ENCODE results near the gene ARRDC2. TPM values are rescaled to one million over a fixed set of nuclear protein-coding genes. Genes with fewer than 3 reads are reported as not detected.
A peak's percentile ranks its signal among the peaks of the same experiment; 100 is the strongest.

The ARRDC2 gene
- total RNA-seq, 1 donor from 2014 or later: 2.6 TPM

DNA sequence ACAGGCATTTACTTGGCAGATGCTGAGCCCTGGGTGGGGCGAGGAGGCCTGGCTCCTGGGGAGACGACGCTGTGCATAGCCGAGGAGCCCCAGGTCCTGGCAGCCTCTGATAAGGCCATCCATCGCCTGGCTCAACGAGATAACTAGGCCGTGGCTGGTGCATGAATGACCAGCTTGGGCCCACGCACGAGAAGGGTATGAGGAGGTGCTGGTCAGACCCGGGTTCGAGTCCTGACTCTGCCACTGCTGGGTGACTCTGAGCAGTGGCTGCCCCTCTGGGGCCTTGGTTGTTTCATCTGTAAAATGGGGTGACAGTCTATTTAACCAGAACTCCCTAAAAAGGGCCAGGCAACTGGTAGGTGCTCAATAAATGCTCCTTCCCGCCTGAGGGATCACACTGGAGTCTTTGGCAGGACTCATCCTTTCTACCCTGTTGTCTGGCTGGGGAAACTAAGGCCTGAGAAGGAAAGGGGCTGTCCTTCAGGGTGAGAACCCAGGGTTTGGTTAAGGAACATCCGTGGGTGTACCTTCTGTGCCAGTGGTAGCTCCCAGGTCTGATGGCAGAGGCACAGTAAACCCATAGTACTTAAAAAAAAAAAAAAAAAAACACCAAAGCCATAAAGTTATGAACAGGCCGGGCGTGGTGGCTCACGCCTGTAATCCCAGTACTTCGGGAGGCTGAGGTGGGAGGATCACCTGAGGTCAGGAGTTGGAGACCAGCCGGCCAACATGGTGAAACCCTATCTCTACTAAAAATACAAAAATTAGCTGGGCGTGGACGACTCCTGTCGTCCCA is 8.1 kb upstream of the ARRDC2 start:
- DNase-seq (ENCODE audit: low read depth): no peak
- Histone ChIP-seq H3K4me1 (ENCODE audit: insufficient read depth, low read length) (peaks cover 5% of the 10 kb centered on the region), H2AFZ (ENCODE audit: low read depth, low read length) (no peak overlapping the region), H3K4me2 (ENCODE audit: low read length) (peak overlapping the region; percentile 87), H3K4me3 (ENCODE audit: insufficient read depth, low read depth, low read length) (no peak overlapping the region), H4K20me1 (ENCODE audit: insufficient read depth, low read length) (peaks cover 4% of the 10 kb centered on the region), H3K9me3 (ENCODE audit: insufficient read depth, low read depth, low read length) (no peaks in the 10 kb centered on the region), H3K9ac (ENCODE audit: low read length) (no peak overlapping the region), H3K79me2 (ENCODE audit: insufficient read depth, low read length) (peaks cover 8% of the 10 kb centered on the region), H3K27ac (ENCODE audit: low read depth, low read length) (no peak overlapping the region), H3K36me3 (ENCODE audit: insufficient read depth, low read length) (no peaks in the 10 kb centered on the region), H3K27me3 (ENCODE audit: insufficient read depth, low read length) (no peaks in the 10 kb centered on the region)
- Mint-ChIP-seq H3K4me1 (ENCODE audit: low read depth, unreplicated experiment) (no peaks in the 10 kb centered on the region), H3K27ac (ENCODE audit: unreplicated experiment) (peak overlapping the region; percentile 77), H3K27me3 (ENCODE audit: low read depth, unreplicated experiment) (peaks cover 5% of the 10 kb centered on the region), H3K36me3 (ENCODE audit: low read depth, unreplicated experiment) (no peaks in the 10 kb centered on the region), H3K9me3 (ENCODE audit: unreplicated experiment) (no peaks in the 10 kb centered on the region), H3K4me3 (ENCODE audit: unreplicated experiment) (peak overlapping the region; percentile 82)
- TF ChIP-seq, protein P1, sequence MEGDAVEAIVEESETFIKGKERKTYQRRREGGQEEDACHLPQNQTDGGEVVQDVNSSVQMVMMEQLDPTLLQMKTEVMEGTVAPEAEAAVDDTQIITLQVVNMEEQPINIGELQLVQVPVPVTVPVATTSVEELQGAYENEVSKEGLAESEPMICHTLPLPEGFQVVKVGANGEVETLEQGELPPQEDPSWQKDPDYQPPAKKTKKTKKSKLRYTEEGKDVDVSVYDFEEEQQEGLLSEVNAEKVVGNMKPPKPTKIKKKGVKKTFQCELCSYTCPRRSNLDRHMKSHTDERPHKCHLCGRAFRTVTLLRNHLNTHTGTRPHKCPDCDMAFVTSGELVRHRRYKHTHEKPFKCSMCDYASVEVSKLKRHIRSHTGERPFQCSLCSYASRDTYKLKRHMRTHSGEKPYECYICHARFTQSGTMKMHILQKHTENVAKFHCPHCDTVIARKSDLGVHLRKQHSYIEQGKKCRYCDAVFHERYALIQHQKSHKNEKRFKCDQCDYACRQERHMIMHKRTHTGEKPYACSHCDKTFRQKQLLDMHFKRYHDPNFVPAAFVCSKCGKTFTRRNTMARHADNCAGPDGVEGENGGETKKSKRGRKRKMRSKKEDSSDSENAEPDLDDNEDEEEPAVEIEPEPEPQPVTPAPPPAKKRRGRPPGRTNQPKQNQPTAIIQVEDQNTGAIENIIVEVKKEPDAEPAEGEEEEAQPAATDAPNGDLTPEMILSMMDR (IDR thresholded peaks at IDR 0.05; ENCODE audit: insufficient read depth, low read depth, low read length): no peak
- no peak for TF ChIP-seq EZH2 (IDR thresholded peaks at IDR 0.05; ENCODE audit: insufficient read depth, low read length)
- FAIRE-seq: no peak

DNA sequence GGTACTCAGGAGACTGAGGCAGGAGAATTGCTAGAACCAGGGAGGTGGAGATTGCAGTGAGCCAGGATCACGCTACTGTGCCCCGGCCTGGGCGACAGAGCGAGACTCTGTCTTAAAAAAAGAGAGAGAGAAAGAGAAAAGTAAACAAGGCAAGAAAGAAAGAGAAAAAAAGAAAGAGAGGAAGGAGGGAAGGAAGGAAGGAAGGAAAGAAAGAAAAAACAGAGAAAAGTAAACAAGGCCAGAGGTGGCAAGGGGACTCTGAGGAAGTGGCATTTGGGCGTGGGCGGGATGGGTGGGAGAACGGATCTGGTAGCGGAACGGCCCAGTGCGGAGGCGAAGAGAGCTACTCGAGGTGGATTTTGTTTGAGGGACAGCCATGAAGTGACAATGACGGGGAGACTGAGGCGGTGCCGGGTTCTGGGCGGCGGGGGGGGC is 7.5 kb upstream of the ARRDC2 start:
- Mint-ChIP-seq H3K27me3 (ENCODE audit: low read depth, unreplicated experiment) (peaks cover 4% of the 10 kb centered on the region), H3K4me3 (ENCODE audit: unreplicated experiment) (peak overlapping the region; percentile 82), H3K9me3 (ENCODE audit: unreplicated experiment) (no peaks in the 10 kb centered on the region), H3K4me1 (ENCODE audit: low read depth, unreplicated experiment) (no peaks in the 10 kb centered on the region), H3K36me3 (ENCODE audit: low read depth, unreplicated experiment) (no peaks in the 10 kb centered on the region), H3K27ac (ENCODE audit: unreplicated experiment) (peak overlapping the region; percentile 77)
- Histone ChIP-seq H3K79me2 (ENCODE audit: insufficient read depth, low read length) (peaks cover 8% of the 10 kb centered on the region), H3K4me3 (ENCODE audit: insufficient read depth, low read depth, low read length) (peak overlapping the region; percentile 66), H3K4me2 (ENCODE audit: low read length) (peak overlapping the region; percentile 87), H3K4me1 (ENCODE audit: insufficient read depth, low read length) (peaks cover 5% of the 10 kb centered on the region), H3K9ac (ENCODE audit: low read length) (peak overlapping the region; percentile 72), H3K27me3 (ENCODE audit: insufficient read depth, low read length) (no peaks in the 10 kb centered on the region), H4K20me1 (ENCODE audit: insufficient read depth, low read length) (peaks cover 4% of the 10 kb centered on the region), H3K27ac (ENCODE audit: low read depth, low read length) (no peak overlapping the region), H3K9me3 (ENCODE audit: insufficient read depth, low read depth, low read length) (no peaks in the 10 kb centered on the region), H2AFZ (ENCODE audit: low read depth, low read length) (peak overlapping the region; percentile 87), H3K36me3 (ENCODE audit: insufficient read depth, low read length) (no peaks in the 10 kb centered on the region)
- FAIRE-seq: no peak
- DNase-seq (ENCODE audit: low read depth): no peak
- no peak for TF ChIP-seq EZH2 (IDR thresholded peaks at IDR 0.05; ENCODE audit: insufficient read depth, low read length)
- TF ChIP-seq, protein P1 (IDR thresholded peaks at IDR 0.05; ENCODE audit: insufficient read depth, low read depth, low read length): no peak

Data from astrocyte (in vitro differentiated cells and primary cell).